Cardiac fibroblast (primary cell): ENCODE measurements around the gene TRIP13.

Experiments used
- DNase-seq, 2 donors: peaks; one replicate each; pipeline versions ENCODE4 v3.0.0 to v3.0.0-alpha.2; 2010; ENCODE audit warnings: low read depth in 2 of 2
- H3K4me3 ChIP-seq, 2 donors: replicated peaks in 1 of 2; 1 replicate in 1 of 2; 2 replicates in 1 of 2; pipeline ENCODE4 v1.5.1; 2011; ENCODE audit warnings: low read depth in 2 of 2, low read length in 2 of 2, mild to moderate bottlenecking in 2 of 2, moderate library complexity in 1 of 2
- TF ChIP-seq, protein P1 (sequence below): IDR thresholded peaks from one replicate; pipeline ENCODE4 v1.5.1; 2011; ENCODE audit warnings: low read depth, mild to moderate bottlenecking, low read length, inconsistent platforms

Gene TRIP13

DNA sequence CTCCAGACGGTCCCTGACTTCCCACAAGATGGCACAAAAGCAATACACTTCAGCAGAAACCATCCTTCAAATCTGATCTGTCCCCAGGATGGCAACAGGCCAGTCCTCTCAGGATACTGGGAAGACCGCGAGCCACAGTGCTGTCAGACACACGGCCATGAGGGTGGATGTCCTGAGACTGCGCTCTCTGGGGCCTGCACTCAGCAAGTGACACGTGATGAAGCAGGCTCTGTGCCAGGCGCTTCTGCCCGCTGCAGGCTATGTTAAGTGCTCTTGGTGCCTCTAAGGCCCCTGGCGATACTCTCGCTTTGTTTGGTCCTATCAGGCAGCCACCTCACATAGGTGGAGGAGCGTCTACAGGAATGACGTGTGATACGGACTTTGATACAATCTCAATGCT, 7.2 kb upstream of the TRIP13 start:
- no peak for DNase-seq
- no peak overlapping the region for H3K4me3 ChIP-seq
- TF ChIP-seq, protein P1, sequence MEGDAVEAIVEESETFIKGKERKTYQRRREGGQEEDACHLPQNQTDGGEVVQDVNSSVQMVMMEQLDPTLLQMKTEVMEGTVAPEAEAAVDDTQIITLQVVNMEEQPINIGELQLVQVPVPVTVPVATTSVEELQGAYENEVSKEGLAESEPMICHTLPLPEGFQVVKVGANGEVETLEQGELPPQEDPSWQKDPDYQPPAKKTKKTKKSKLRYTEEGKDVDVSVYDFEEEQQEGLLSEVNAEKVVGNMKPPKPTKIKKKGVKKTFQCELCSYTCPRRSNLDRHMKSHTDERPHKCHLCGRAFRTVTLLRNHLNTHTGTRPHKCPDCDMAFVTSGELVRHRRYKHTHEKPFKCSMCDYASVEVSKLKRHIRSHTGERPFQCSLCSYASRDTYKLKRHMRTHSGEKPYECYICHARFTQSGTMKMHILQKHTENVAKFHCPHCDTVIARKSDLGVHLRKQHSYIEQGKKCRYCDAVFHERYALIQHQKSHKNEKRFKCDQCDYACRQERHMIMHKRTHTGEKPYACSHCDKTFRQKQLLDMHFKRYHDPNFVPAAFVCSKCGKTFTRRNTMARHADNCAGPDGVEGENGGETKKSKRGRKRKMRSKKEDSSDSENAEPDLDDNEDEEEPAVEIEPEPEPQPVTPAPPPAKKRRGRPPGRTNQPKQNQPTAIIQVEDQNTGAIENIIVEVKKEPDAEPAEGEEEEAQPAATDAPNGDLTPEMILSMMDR = no peak

DNA sequence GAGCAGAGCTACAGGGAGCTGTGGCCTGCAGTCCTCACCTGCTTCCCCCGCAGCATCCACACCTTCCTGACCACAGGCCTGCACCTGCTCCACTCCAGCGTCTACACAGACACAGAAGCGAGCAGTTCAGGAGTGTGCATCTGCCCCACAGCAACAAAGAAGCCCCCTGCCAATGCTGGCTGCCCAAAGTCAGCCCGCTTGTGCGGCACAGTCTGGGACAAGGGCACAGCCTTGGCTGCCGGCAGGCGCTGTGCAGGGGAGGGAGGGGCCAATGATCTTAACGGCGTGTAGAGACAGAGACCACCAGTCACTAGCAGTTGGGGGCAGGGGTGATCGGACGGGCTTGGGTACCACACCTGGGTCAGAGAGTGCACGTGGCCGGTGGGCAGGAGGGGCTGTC, 6.6 kb upstream of the TRIP13 start:
- no peak overlapping the region for H3K4me3 ChIP-seq
- TF ChIP-seq, protein P1 = no peak
- no peak for DNase-seq

DNA sequence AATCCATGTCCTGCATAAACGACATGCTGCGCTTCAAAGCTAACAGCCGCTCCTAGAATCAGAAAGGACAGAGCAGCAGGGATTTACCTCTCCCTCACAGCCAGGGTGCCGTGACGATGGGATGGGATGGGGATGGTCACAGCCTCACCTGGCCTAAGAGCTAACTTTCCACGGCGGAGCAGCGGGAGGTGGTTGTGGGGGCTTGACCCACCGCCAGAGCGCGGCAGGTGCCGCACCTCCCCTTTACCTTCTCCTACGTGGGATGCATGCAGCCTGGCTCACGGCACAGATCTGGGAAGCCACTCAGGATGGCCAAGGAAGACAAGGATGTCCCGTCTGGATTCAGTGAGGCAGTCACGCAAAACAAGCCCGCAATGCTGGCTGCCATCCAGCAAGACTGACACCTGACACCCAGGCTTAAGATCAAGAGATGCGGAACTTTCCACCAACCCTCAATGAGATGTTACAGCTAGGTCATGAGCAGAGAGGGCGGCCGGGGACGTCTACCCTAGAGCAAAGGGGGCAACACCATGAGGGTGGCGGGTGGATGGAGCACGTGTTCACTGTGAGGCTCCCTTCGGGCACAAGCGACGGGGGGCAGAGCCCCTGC, 5.9 kb upstream of the TRIP13 start:
- DNase-seq = no peak
- TF ChIP-seq, protein P1 = no peak
- no peak overlapping the region for H3K4me3 ChIP-seq

DNA sequence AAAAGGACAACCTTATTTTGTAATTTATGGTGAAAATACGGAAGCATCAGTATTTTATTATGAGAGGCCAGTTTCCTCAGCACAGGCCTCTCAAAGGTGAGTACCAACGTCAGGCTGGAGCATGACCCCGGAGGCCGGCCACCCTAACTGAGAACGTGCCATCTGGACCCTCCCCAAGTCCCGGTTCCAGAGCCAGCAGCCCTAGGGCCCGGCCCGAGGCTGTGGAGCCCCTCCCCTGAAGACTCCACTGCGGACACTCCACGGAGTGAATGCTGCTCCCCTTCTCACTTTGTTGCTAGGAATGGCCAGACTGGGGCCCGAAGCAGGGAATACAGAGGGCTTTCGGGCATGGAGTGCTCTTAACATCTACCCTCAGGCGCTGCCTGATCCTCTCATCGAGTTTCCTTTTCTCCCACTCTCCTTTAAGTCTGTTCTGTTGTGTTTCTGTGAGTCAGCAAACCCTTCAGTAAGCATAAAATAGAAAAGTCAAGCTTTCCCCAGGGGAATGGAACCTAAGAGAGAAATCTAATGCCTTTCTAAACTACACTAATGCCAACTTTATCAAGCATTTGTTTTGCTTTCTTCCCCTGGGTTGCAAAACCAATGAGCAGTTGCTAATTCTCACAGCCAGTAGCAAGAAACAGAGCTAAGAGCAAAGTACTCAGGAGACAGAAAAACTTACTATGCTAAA, 4.6 kb upstream of the TRIP13 start:
- DNase-seq = peak; percentile 35 to 38
- no peak overlapping the region for H3K4me3 ChIP-seq
- TF ChIP-seq, protein P1 = no peak

DNA sequence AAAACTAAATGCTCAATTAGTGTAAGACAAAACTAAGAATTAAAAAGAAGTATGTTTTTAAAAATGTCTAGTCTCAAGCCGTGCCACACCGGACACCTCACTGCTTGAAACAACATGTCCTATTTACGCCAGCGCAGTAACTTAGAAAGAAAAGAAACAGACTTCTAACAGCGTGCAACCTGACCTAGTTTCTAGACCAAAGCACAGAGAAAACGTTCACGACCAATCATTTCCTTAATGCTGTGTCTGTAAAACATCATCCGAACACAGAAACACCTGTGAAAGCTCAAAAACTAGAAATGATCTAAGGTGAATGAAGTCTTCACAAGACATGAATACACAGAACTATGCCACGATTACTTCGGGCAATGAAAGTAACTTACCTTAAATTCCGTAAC, 4.0 kb upstream of the TRIP13 start:
- H3K4me3 ChIP-seq = no peak overlapping the region
- DNase-seq = no peak
- TF ChIP-seq, protein P1 = no peak

DNA sequence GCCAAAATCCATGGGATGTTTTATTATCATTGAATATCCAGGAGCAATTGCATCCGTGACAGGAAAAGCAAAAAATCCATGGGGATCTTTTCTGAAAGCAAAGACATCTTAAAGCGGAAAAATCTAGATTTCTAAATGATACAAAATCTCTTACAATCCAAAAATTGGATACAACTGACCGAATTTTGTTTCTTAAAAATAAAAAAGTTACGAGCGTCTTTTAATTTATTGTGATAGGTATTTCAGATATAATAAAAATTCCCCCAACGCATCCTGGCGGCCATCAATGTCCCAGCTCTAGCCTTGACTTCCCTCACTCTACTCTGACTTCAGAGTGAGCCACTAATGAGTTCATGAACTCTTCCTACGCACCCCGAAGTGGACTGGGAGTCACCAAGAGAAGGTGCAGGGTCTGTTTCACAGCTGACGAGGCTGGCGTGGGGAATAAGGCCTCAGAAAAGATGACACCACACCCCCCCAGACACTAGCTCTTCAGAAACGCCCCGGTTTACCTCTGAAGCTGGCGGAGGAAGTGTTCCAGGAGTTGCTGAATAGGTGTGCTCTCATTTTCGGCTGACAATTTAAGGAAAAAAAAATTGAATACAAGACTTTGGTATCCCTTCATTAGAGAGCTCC, 3.5 kb upstream of the TRIP13 start:
- TF ChIP-seq, protein P1 = no peak
- no peak for DNase-seq
- no peak overlapping the region for H3K4me3 ChIP-seq
